ENCODE results near the gene HSD17B13.
"Not testable (repeated sequence)": the region's sequence is repeated elsewhere in the genome, so short reads cannot be mapped to it uniquely, and the experiment has no call there.

The HSD17B13 gene

GRCh38 chr4:87304745-87305432 is 17.8 kb downstream of the HSD17B13 start:
- Histone ChIP-seq H3K4me3 (ENCODE audit: low read depth, low read length) (no peak overlapping the region), H3K9me3 (no peaks in the 10 kb centered on the region), H3K27me3 (no peaks in the 10 kb centered on the region), H3K36me3 (no peaks in the 10 kb centered on the region), H3K4me1 (no peaks in the 10 kb centered on the region)
- DNase-seq = no peak
- no peak for TF ChIP-seq CTCF (IDR thresholded peaks at IDR 0.05; ENCODE audit: low read depth, low read length)

- H3K9me3 ChIP-seq = no peaks in the 10 kb centered on the region
- TF ChIP-seq CTCF (IDR thresholded peaks at IDR 0.05; ENCODE audit: low read depth, low read length) = no peak
- H3K4me3 ChIP-seq (ENCODE audit: low read depth, low read length) = no peak overlapping the region
- DNase-seq = no peak
- no peaks in the 10 kb centered on the region; the same call in 1 of the 2 replicates for H3K4me1 ChIP-seq
- no peaks in the 10 kb centered on the region for H3K27me3 ChIP-seq
- H3K36me3 ChIP-seq = no peaks in the 10 kb centered on the region
Measured at GRCh38 chr4:87299898-87300297, 22.8 kb downstream of the HSD17B13 start.

- H3K9me3 ChIP-seq = no peaks in the 10 kb centered on the region
- TF ChIP-seq CTCF (IDR thresholded peaks at IDR 0.05; ENCODE audit: low read depth, low read length) = no peak
Measured at GRCh38 chr4:87298362-87298761, 24.3 kb downstream of the HSD17B13 start.

GRCh38 chr4:87294911-87295310 is 27.8 kb downstream of the HSD17B13 start:
- H3K27me3 ChIP-seq, DNase-seq: not testable (repeated sequence)

More at GRCh38 chr4:87298362-87298761, 24.3 kb downstream of the HSD17B13 start:
- H3K4me1 ChIP-seq = no peaks in the 10 kb centered on the region; the same call in 1 of the 2 replicates
- H3K27me3 ChIP-seq = no peaks in the 10 kb centered on the region
- H3K4me3 ChIP-seq (ENCODE audit: low read depth, low read length) = no peak overlapping the region
- no peaks in the 10 kb centered on the region for H3K36me3 ChIP-seq
- no peak for DNase-seq

GRCh38 chr4:87293889-87294288 is 28.8 kb downstream of the HSD17B13 start:
- H3K36me3 ChIP-seq; H3K9me3 ChIP-seq; DNase-seq; H3K27me3 ChIP-seq; H3K4me1 ChIP-seq; H3K4me3 ChIP-seq (ENCODE audit: low read depth, low read length): not testable (repeated sequence)

More at GRCh38 chr4:87294911-87295310, 27.8 kb downstream of the HSD17B13 start:
- H3K4me3 ChIP-seq (ENCODE audit: low read depth, low read length); H3K36me3 ChIP-seq; H3K4me1 ChIP-seq; H3K9me3 ChIP-seq: not testable (repeated sequence)

GRCh38 chr4:87286970-87287369 is 35.7 kb downstream of the HSD17B13 start:
- H3K9me3 ChIP-seq = no peaks in the 10 kb centered on the region; the same call in none of the 2 replicates
- no peaks in the 10 kb centered on the region for H3K4me1 ChIP-seq
- no peaks in the 10 kb centered on the region for H3K27me3 ChIP-seq
- no peaks in the 10 kb centered on the region for H3K36me3 ChIP-seq
- H3K4me3 ChIP-seq (ENCODE audit: low read depth, low read length) = no peak overlapping the region
- TF ChIP-seq CTCF (IDR thresholded peaks at IDR 0.05; ENCODE audit: low read depth, low read length) = no peak
- DNase-seq = no peak

- H3K9me3 ChIP-seq; H3K4me3 ChIP-seq (ENCODE audit: low read depth, low read length); H3K4me1 ChIP-seq; H3K36me3 ChIP-seq; DNase-seq; H3K27me3 ChIP-seq: not testable (repeated sequence)
Measured at GRCh38 chr4:87284268-87284667, 38.4 kb downstream of the HSD17B13 start.

GRCh38 chr4:87283151-87283550 is 39.5 kb downstream of the HSD17B13 start:
- no peak for TF ChIP-seq CTCF (IDR thresholded peaks at IDR 0.05; ENCODE audit: low read depth, low read length)
- DNase-seq = no peak
- H3K9me3 ChIP-seq = no peaks in the 10 kb centered on the region
- no peak overlapping the region for H3K4me3 ChIP-seq (ENCODE audit: low read depth, low read length)
- H3K4me1 ChIP-seq = no peaks in the 10 kb centered on the region
- no peaks in the 10 kb centered on the region for H3K36me3 ChIP-seq
- H3K27me3 ChIP-seq = no peaks in the 10 kb centered on the region
